ENCODE measurements around the gene LRRC43.
A peak's percentile ranks its signal among the peaks of the same experiment; 100 is the strongest.
"Not testable (repeated sequence)": the region's sequence is repeated elsewhere in the genome, so short reads cannot be mapped to it uniquely, and the experiment has no call there.

Gene LRRC43

GRCh38 chr12:122194804-122195203, 11.9 kb downstream of the LRRC43 start:
- no peak for DNase-seq (ENCODE audit: low spot score)

- DNase-seq (ENCODE audit: low spot score) = no peak
These were observed 12.5 kb downstream of the LRRC43 start for GRCh38 chr12:122195405-122195804.

- no peak for DNase-seq (ENCODE audit: low spot score)
These were observed 14.7 kb downstream of the LRRC43 start for GRCh38 chr12:122197612-122197966.

GRCh38 chr12:122199484-122200355, 16.8 kb downstream of the LRRC43 start:
- no peak for DNase-seq (ENCODE audit: low spot score)

GRCh38 chr12:122200541-122201175, 17.7 kb downstream of the LRRC43 start:
- DNase-seq (ENCODE audit: low spot score) = no peak

- DNase-seq (ENCODE audit: low spot score) = no peak
These were observed 18.5 kb downstream of the LRRC43 start for GRCh38 chr12:122201381-122201780.

- DNase-seq (ENCODE audit: low spot score) = no peak
These were observed 19.1 kb downstream of the LRRC43 start for GRCh38 chr12:122202017-122202416.

- not testable (repeated sequence) for DNase-seq (ENCODE audit: low spot score)
These were observed 19.9 kb downstream of the LRRC43 start for GRCh38 chr12:122202811-122203210.

- peak; percentile 74 for DNase-seq (ENCODE audit: low spot score)
These were observed 20.6 kb downstream of the LRRC43 start, which contains the start of gene B3GNT4 for GRCh38 chr12:122203301-122204166. Gene B3GNT4, plus strand, starts transcription at chr12:122203709. Its CDS starts 910 bp downstream, at chr12:122204619.

GRCh38 chr12:122204167-122205052, 21.5 kb downstream of the LRRC43 start:
- DNase-seq (ENCODE audit: low spot score) = no peak

GRCh38 chr12:122205053-122205925, 22.4 kb downstream of the LRRC43 start:
- DNase-seq (ENCODE audit: low spot score) = no peak

- no peak for DNase-seq (ENCODE audit: low spot score)
These were observed 23.4 kb downstream of the LRRC43 start for GRCh38 chr12:122206111-122206881.

- no peak for DNase-seq (ENCODE audit: low spot score)
These were observed 24.1 kb downstream of the LRRC43 start for GRCh38 chr12:122206976-122207375.

- DNase-seq (ENCODE audit: low spot score) = no peak
These were observed 24.5 kb downstream of the LRRC43 start for GRCh38 chr12:122207391-122207790.

- DNase-seq (ENCODE audit: low spot score) = no peak
These were observed 25.3 kb downstream of the LRRC43 start for GRCh38 chr12:122208073-122208820.

- DNase-seq (ENCODE audit: low spot score) = no peak
These were observed 32.8 kb downstream of the LRRC43 start for GRCh38 chr12:122215771-122216170.

- no peak for DNase-seq (ENCODE audit: low spot score)
These were observed 33.5 kb downstream of the LRRC43 start for GRCh38 chr12:122216445-122216844.

GRCh38 chr12:122225683-122226365, 42.9 kb downstream of the LRRC43 start, which contains the start of gene DIABLO:
Gene DIABLO, minus strand, starts transcription at chr12:122226052. Its CDS starts 38 bp downstream, at chr12:122226014.
- peak; percentile 99 for DNase-seq (ENCODE audit: low spot score)

Data from AG08395 (cell line).